SH-SY5Y (cell line): Measurements from ENCODE around the gene ALAS1.

Experiments
- GATA2 ChIP-seq: IDR thresholded peaks from 2 replicates; pipeline ENCODE4 v1.6.1; 2011; ENCODE audit warnings: mild to moderate bottlenecking, low read depth, low read length
- GATA3 ChIP-seq: IDR thresholded peaks from 2 replicates; pipeline ENCODE4 v1.6.1; 2011; ENCODE audit warnings: low read depth, mild to moderate bottlenecking, low read length, moderate library complexity

GRCh38 chr3:52230889-52231499 lies 33.0 kb downstream of the ALAS1 start:
- TF ChIP-seq GATA3 (no peak), GATA2 (no peak)
